Esophagus squamous epithelium (tissue), 5 donors: ENCODE data around the gene ANTXR1. TPM values are rescaled to one million over a fixed set of nuclear protein-coding genes. Genes with fewer than 3 reads are reported as not detected.
A peak's percentile ranks its signal among the peaks of the same experiment; 100 is the strongest.

Source experiments
- DNase-seq: peaks from one replicate; lab custom pipeline; 2025; lab: John Stamatoyannopoulos, UW
- H3K27ac ChIP-seq, 4 donors: fragments of 200-600 bp; sonication (generic); one replicate each; pipeline ENCODE4 v1.5.1; 2016 to 2019; ENCODE audit warnings: mild to moderate bottlenecking in 1 of 4
- H3K27me3 ChIP-seq, 4 donors: fragments of 200-600 bp; sonication (generic); 1 replicate in 3 of 4; 2 replicates in 1 of 4; pipeline versions ENCODE4 v1.5.1 to v1.6.0; 2017 to 2021; ENCODE audit warnings: antibody characterized with exemption in 1 of 4
- H3K36me3 ChIP-seq, 3 donors: fragments of 200-600 bp; sonication (generic); one replicate each; pipeline ENCODE4 v1.5.1; 2016 to 2019
- H3K4me1 ChIP-seq, 3 donors: fragments of 200-600 bp; sonication (generic); one replicate each; pipeline ENCODE4 v1.5.1; 2017 to 2019
- H3K4me3 ChIP-seq, 4 donors: fragments of 200-600 bp; sonication (generic); 1 replicate in 3 of 4; 2 replicates in 1 of 4; pipeline ENCODE4 v1.5.1; 2016 to 2019; ENCODE audit warnings: mild to moderate bottlenecking in 2 of 4, moderate library complexity in 1 of 4
- H3K9me3 ChIP-seq, 3 donors: fragments of 200-600 bp; sonication (generic); one replicate each; pipeline ENCODE4 v1.5.1; 2016 to 2019
- CTCF ChIP-seq, 6 experiments: fragments of 450-650 bp in 4 of 6; fragments of 200-600 bp in 2 of 6; sonication (generic) in 2 of 6; IDR thresholded peaks; one replicate each; pipeline ENCODE4 v1.5.1; 2016 to 2019; ENCODE audit warnings: antibody characterized with exemption in 6 of 6, mild to moderate bottlenecking in 4 of 6, moderate library complexity in 4 of 6
- POLR2A ChIP-seq, 4 donors: fragments of 450-650 bp; IDR thresholded peaks; one replicate each; pipeline ENCODE4 v1.6.1; 2017; ENCODE audit warnings: antibody characterized with exemption in 4 of 4, mild to moderate bottlenecking in 4 of 4, moderate library complexity in 3 of 4
- WGBS, 2 donors: methylation state at CpG; one replicate each; pipeline ENCODE4 v1.1.5; 2018; 5-methylcytosine and 5-hydroxymethylcytosine counted together
- intact Hi-C: fragments of 100-400 bp; cut with DNase I; formaldehyde crosslinking; loops from one replicate; pipeline ENCODE4 v1.15.0; 2022
- total RNA-seq, 4 donors: library from RNA; depleted of rRNA; stranded (reverse); fragments of >200 nt; gene quantifications; one replicate each; pipeline ENCODE4 v1.1.0, GENCODE V29; 2016
- donor health status: DM: yes; HTN: yes; CAD: no.

ANTXR1 gene
- total RNA-seq, 4 donors from 2014 or later = 7.8 to 50.9 (median 17.3) TPM

- Histone ChIP-seq H3K27me3 (no peaks in the 10 kb centered on the region), H3K36me3 (peaks cover 0 to 16% (median 0%) of the 10 kb centered on the region in 3 donors), H3K4me1 (peaks cover 4 to 18% (median 5%) of the 10 kb centered on the region in 3 donors), H3K27ac (peak overlapping the region; percentile 18 to 63 (median 40)), H3K4me3 (no peak overlapping the region), H3K9me3 (no peaks in the 10 kb centered on the region)
- intact Hi-C loops = no loop called here
- DNase-seq = no peak
- WGBS, 2 donors = 48 to 73% methylated on average over 3 of the region's 3 CpGs
- no peak for TF ChIP-seq CTCF (IDR thresholded peaks at IDR 0.05)
Observed at GRCh38 chr2:69104261-69104660, 91.3 kb downstream of the ANTXR1 start.

GRCh38 chr2:69109255-69109654 is 96.3 kb downstream of the ANTXR1 start:
- WGBS, 2 donors = 59 to 72% methylated on average over 4 of the region's 4 CpGs
- Histone ChIP-seq H3K36me3 (no peaks in the 10 kb centered on the region), H3K27ac (peak overlapping the region in 1 of 4 donors; percentile 20), H3K4me3 (no peak overlapping the region), H3K27me3 (no peaks in the 10 kb centered on the region), H3K9me3 (no peaks in the 10 kb centered on the region), H3K4me1 (no peaks in the 10 kb centered on the region)
- no peak for DNase-seq
- intact Hi-C loops = no loop called here
- TF ChIP-seq POLR2A (IDR thresholded peaks at IDR 0.05) (no peak), CTCF (IDR thresholded peaks at IDR 0.05) (no peak)

- 64 to 82% methylated on average over 1 of the region's 1 CpG for WGBS, 2 donors
- intact Hi-C loops = no loop called here
- Histone ChIP-seq H3K4me1 (no peaks in the 10 kb centered on the region), H3K27me3 (no peaks in the 10 kb centered on the region), H3K27ac (peak overlapping the region in 3 of 4 donors; percentile 0 to 40 (median 3)), H3K36me3 (no peaks in the 10 kb centered on the region), H3K4me3 (no peak overlapping the region), H3K9me3 (no peaks in the 10 kb centered on the region)
- TF ChIP-seq CTCF (IDR thresholded peaks at IDR 0.05) (no peak), POLR2A (IDR thresholded peaks at IDR 0.05) (no peak)
- DNase-seq = no peak
Observed at GRCh38 chr2:69111076-69111475, 98.1 kb downstream of the ANTXR1 start.

DNA sequence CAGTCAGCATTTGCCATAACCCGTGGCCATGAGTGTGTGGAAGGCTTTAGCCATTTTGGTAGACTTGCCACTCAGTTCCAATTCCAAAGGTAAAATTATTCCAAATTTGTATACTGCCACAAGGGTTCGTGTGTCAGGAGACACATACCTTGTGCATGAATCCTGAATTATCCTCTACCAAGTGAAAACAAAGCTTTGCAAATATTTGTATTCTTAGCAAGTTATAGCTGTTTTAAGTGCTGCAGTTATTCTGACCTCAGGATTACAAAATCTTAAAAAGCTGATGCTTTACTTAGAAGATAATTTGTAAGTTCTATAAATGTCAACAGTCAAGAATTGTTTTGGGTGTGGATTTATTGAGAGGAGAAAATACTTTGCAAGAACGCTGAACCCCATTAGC is 100.6 kb downstream of the ANTXR1 start:
- peak overlapping the region in 1 of 4 donors; percentile 17 for H3K27ac ChIP-seq
- DNase-seq = no peak
- intact Hi-C loops = no loop called here
- peaks cover 0 to 10% (median 0%) of the 10 kb centered on the region in 3 donors for H3K4me1 ChIP-seq
- H3K36me3 ChIP-seq = no peaks in the 10 kb centered on the region
- 67 to 88% methylated on average over 3 of the region's 3 CpGs for WGBS, 2 donors
- no peaks in the 10 kb centered on the region for H3K27me3 ChIP-seq
- TF ChIP-seq POLR2A (IDR thresholded peaks at IDR 0.05) (no peak), CTCF (IDR thresholded peaks at IDR 0.05) (no peak)
- no peak overlapping the region for H3K4me3 ChIP-seq
- H3K9me3 ChIP-seq = no peaks in the 10 kb centered on the region

- TF ChIP-seq POLR2A (IDR thresholded peaks at IDR 0.05) (no peak), CTCF (IDR thresholded peaks at IDR 0.05) (no peak)
- 91% methylated on average over 1 of the region's 1 CpG; no CpG with 5 or more reads in 1 of the 2 donors for WGBS, 2 donors
- Histone ChIP-seq H3K9me3 (no peaks in the 10 kb centered on the region), H3K36me3 (no peaks in the 10 kb centered on the region), H3K27ac (peak overlapping the region in 1 of 4 donors; percentile 49), H3K4me1 (peaks cover 0 to 19% (median 3%) of the 10 kb centered on the region in 3 donors), H3K27me3 (no peaks in the 10 kb centered on the region), H3K4me3 (no peak overlapping the region)
- intact Hi-C loops = no loop called here
- DNase-seq = no peak
Observed at GRCh38 chr2:69114534-69114933, 101.6 kb downstream of the ANTXR1 start.
